ENCODE results near the gene CD8A. TPM values are rescaled to one million over a fixed set of nuclear protein-coding genes. Genes with fewer than 3 reads are reported as not detected.
"Not testable (repeated sequence)": the region's sequence is repeated elsewhere in the genome, so short reads cannot be mapped to it uniquely, and the experiment has no call there.

CD8A gene
- polyA plus RNA-seq (2014; cell fraction: cytosol; rRNA removed) = 0.70 and 0.85 TPM in 2 replicates
- 0.66 TPM in 1 of 2 replicates, not detected in the other for polyA plus RNA-seq (2014; cell fraction: nucleus; rRNA removed)

DNA sequence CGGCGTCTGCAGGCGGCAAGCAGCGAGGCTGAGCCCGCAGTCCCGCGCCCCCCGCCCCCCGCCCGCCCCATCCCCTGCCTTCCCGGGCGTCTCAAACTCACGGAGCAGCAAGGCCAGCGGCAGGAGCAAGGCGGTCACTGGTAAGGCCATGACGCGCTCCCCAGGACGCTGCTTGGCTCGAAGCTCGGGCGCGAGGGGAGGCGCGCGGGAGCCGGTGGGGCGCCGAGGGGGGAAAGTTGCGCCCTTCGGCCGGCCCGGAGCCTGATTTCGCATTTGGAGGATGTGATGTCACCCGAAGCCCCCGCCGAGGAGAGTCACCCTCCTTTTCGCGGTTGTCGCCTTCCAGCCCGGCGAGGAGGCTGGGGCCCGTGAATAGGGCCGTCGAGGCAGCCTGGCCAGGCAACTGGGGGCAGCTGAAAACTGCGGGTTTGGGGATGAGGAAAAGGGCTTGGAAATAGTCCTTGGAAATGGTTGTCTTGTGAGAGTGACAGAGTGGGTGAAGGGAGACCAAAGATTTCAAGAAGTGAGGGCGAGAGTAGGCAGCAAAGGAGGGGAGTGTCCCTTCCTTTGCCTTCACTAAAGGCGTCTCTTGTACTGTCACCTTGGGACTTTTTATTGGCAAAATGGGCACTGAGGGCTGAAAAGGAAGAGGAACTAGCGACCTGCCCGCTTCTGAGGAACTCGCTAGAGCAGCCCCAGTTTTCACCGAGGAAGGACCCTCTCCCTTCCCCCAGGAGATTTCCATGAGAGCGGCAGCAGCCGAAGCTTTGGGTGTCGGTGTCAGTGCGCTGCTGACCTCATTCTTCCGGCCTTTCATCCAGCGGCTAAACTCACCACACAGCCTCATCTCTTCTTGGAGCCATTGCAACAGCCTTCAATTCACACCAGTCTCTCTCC is at the start of gene CD8A:
CD8A (minus strand) TSS at position 238 of the 897 bp plus-strand sequence; CDS start at position 150, 88 bp downstream.
- DNase-seq (ENCODE audit: low spot score) = no peak

DNA sequence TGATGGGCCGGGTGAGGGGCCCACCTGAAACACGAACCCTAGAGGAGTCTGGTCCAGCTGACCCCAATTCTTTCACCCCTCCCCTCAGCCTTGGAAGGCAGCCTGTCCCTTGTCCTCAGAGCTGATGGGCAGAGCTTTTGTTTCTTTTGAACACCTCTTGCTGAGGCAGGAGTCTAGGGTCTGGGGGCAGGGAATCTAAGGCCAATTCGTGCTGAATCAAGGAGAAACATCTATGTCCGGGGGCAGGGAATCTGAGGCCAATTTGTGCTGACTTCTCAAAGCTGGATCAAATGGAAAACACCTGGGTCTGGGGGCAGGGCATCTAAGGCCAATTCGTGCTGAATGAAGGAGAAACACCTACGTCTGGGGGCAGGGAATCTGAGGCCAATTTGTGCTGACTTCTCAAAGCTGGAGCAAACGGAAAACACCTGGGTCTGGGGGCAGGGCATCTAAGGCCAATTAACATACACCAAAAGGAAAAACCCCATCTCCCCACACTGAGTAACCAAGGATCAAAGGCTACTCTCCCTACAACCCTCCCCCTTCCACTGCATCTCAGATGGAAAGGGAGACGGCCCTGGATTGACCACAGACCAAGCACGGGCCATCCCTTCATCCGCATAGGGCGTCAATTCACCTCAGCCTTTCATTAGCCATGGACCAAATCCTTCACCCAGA is 49.3 kb upstream of the CD8A start:
- DNase-seq (ENCODE audit: low spot score) = not testable (repeated sequence)

DNA sequence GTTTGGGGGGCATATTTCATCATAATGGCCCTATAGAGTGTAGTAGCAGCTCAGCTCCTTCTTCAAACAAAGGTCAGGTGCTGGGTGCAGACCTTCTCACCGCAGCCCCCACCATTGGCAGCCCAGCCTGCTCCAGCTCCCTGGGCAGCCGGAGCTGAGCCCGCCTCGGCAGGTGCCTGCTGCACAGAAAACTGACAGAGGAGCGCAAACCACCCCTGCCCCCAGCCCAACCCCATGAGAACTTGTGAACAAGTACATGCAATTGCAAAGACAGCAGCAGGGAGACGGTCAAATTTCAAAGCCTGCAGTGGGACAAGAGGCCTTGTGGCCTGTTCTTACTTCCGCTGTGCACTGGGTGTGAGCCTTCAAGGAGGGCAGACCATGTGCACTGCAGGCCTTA is 48.7 kb upstream of the CD8A start:
- not testable (repeated sequence) for DNase-seq (ENCODE audit: low spot score)

DNA sequence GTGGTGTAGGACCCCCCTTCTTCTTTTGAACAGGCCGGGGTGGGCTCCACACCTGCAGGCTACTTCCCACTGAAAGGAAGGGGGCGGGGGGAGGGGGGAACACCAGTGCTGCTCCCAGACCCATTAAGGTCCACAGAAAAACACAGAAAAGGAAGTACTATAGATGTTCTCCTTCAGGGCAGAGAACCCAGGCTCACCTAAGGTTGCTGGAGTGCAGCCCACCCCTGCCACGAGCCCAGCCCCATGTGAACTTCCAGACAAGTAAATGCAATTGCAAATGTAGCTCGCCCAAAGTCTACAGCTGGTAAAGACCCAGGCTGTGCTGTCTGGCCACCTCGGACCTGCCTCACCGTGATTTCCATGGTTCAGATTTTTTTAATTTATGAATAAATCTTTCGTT is 47.0 kb upstream of the CD8A start:
- not testable (repeated sequence) for DNase-seq (ENCODE audit: low spot score)

DNA sequence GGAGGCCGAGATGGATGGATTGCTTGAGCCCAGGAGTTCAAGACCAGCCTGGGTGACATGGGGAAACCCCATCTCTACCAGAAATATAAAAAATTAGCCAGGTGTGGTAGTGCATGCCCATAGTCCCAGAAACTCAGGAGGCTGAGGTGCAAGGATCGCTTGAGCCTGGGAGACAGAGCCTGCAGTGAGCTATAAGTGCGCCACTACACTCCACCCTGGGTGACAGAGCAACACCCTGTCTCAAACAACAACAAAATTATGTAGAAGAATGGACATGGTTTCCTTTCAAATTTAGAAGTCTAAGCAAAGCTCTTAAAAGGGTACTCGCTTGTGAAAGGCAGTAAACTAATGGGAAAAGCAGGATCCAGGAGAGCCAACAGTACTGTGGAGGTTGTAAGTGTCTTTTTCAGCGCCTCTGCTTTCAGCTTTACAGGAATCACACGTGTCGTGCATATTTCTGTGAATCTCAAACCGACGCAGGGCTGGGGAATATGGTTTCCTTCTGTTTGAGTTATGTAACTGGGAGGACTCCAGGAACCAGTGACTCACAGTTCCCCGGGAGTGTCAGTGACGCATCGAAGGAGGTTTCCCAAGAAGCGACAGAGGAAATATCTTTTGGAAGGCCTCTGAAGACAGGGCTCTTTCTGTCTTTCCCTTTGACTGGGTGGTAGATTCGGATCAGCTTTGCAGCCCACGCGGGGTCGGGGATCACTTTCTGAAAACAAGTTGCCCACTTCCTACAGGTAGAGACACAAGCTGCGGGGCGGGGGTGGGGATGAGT is 46.4 kb upstream of the CD8A start:
- DNase-seq (ENCODE audit: low spot score) = not testable (repeated sequence)

DNA sequence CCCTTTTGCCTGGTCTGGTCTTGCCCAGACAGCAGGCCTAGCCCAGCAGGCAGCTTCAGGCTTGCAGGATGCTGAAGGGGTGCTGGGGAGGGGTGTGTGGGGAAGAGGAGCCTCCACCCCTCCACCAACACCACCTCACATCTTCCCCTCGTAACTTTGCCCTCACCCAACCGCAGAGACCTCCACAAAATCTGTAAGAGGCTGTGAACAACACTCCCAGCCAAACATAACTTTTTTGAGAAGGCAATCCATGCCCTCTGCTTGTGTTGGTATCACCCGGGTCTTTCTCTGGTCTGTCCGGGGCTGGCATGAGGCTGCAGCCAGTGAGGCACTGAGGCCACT is 44.8 kb upstream of the CD8A start:
- not testable (repeated sequence) for DNase-seq (ENCODE audit: low spot score)

DNA sequence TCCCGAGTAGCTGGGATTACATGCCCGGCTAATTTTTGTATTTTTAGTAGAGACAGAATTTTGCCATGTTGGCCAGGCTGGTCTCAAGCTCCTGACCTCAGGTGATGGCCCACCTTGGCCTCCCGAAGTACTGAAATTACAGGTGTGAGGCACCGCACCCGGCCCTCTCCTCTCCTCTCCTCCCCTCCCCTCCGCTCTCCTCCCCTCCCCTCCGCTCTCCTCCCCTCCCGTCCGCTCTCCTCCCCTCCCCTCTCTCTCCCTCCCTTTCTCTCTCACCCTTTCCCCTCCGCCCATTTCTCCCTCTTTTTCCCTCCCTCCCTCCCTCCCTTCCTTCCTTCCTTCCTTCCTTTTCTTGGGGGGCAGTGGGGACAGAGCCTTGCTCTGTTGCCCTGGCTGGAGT is 42.6 kb upstream of the CD8A start:
- no peak for DNase-seq (ENCODE audit: low spot score)

DNA sequence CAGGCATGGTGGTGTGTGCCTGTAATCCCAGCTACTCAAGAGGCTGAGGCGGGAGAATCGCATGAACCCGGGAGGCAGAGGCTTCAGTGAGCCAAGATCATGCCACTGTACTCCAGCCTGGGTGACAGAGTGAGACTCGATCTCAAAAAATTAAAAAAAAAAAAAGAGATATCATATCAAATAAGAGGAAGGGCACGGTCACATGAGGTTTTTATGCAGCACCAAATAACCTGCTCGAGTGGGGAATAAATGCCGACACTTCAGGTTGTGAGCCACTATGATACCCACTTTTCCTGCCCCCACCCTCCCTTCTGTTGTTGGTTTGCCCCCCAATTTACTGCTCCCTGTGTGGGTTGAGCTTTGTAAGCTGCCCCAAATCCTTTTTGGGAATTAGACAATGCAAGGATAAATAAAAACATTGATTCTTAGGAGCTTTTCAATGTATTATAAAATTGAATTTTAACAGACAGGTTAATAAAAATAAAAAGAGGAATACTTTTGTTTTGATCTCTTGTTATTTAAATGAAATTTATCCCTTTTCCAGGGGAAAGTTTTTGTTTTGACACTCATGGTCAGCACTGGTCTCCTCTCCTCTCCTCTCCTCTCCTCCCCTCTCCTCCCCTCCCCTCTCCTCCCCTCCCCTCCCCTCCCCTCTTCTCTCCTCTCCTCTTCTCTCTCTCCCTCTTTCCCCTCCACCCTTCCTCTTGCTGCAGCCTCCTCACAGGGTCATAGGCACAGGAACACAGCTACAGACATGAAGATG is 41.8 kb upstream of the CD8A start:
- DNase-seq (ENCODE audit: low spot score) = no peak

DNA sequence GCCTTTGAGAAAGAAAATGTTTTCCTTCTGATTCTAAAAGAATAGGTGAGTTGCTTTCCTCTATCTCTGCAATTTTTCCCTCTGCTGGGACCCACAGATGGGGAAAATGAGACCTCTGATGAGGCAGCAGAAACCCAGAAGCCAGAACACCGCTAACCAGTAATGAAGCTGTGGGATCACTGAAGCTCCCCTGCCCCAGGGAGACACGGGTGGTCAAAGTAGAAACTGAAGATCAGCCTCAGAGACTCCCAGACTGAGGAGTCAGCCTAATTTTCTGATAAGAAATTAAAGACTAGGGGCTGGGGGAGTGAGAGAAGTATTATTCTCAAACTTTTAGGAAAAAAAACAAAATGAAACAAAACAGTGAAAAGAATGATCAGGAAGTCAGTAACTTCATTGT is 40.8 kb upstream of the CD8A start:
- no peak for DNase-seq (ENCODE audit: low spot score)

DNA sequence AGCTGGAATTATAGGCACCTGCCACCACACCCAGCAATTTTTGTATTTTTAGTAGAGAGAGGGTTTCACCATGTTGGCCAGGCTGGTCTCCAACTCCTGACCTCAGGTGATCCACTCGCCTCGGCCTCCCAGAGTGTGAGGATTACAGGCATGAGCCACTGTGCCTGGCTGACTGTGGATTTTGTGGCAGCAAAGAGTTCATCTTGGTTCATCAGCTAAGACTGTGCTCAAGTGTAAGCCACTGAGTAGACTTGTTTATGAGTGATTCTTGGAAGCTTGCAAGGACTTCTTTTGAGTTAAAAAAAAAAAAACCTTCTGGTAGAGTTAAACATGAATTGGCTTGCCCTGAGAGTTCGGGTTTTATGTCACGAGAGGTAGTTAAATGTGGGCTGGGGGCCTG is 36.2 kb upstream of the CD8A start:
- no peak for DNase-seq (ENCODE audit: low spot score)

DNA sequence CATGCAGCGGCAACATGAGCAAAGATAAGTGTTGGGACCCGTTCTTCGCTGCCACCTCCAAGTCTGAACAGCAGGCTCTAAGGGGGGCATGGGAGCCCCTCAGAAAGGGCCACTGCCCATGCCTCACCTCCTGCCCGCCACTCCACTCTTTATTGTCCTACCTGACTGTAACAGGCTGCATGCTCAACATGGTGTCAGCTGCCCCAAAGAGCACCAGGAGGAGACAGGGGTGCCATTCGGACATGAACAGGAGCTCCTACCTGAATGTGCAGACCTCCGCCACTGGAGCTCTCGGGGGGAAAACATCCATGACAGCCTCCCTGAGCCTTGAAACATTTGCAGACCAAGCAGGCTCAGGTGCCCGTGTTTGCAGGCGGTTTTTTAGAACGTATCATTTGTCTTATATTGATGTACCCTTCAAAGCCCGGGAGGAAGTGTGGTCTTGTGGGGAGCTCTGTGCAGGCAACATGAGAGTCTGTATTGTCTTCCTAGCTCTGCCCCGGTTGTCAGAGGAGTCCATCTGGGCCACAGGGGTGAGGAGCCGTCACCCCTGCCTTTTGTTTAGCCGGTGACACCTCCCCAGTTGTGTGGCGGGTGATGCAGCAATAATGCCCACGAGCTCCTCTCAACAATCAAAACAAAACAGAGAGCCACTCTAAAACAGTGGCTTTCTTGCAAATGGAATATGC is 35.1 kb upstream of the CD8A start:
- DNase-seq (ENCODE audit: low spot score) = no peak

DNA sequence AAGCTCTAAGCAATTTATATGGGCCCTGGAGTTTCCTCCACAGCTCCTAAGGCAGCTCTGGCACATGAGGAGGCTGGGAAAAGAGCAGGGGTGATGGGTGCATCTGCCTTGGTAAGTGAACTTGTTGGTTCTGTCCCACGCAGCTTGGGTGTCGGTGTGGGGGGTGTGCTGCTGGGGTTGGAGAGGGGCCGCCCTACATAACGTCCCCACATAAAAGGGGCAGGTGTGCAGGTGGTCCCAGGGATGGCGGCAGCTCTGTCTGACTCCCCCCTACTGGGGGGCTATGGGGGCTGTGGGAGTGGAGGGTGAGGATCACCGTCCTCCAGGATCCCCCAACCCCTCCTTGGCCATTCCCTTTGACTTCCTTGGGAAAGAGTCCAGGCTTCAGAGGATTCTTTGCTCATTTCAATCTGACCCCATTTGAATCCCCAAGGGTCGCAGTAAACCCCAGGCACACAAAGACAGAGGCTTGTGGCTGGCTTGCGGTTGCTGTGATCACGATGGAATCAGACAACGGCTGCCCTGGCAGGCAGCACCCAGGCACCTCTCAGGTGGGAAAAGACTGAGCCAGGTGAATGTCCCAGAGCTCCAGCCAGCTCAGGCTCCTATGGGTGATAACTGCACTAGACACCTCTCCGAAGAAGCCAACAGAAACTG is 34.5 kb upstream of the CD8A start:
- DNase-seq (ENCODE audit: low spot score) = no peak

DNA sequence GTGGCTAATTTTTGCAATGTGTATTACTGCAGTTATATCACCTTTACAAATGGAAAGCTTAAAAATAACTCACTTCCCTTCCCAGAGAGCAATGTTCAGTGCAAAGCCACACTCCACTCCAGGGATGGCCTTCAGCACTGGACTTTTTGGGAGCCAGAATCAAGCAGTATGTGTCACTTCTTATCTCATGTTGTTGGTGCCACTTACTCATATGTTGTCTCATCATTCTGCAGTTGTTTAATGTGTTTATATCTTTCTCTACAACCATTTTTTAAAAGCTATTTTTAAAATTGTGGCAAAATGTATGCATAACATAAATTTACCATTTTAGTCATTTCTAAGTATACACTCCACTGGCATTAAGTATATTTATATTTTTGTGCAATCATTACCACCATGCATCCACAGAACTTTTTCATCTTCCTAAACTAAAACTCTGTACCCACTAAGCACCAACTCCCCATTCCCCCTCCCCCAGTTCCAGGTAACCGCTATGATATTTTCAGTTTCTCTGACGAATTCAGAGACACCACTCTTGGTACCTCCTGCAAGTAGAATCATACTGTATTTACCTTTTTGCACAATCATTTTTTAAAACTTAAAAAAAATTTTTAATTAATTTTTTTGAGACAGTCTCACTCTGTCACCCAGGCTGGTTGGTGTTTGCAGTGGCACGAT is 32.1 kb upstream of the CD8A start:
- DNase-seq (ENCODE audit: low spot score) = no peak

DNA sequence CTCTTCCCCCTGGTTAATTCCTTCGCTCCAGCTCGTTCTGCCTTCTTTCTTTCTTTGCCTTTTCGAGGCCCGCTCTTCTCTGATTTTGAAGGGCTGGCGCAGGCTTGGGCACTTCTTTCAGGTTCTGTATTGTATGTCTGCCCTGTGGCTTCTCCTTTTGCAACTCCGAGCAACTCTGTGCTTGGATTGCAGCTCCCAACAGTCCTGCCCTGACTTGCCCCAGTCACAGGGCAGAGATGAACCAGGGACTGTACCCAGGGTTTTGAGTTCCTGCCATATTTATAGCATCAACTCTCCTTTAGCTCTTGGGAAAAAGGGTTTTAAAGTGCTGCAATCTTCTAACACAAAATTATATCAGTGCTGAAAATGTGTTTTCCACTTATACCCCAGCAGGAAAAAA is 31.1 kb upstream of the CD8A start:
- no peak for DNase-seq (ENCODE audit: low spot score)

DNA sequence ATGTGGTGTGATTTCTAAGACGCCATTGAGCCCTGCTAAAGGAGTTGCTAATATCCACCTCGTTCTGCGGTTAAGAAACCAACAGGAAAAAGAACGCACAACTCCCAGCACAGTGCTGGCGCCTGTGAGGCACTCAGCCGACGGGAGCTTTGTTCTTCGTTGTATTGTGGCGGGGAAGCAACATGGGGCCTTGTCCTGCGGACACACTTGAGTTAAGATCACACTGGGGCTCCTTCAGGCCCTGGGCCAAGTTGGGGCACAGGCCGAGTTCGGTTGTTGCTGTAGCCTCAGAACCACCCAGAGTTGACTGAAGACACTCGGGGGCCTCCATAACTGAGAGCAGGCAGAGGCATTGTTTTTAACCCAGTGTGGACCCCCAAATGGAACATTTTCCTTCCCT is 30.6 kb upstream of the CD8A start:
- DNase-seq (ENCODE audit: low spot score) = no peak

DNA sequence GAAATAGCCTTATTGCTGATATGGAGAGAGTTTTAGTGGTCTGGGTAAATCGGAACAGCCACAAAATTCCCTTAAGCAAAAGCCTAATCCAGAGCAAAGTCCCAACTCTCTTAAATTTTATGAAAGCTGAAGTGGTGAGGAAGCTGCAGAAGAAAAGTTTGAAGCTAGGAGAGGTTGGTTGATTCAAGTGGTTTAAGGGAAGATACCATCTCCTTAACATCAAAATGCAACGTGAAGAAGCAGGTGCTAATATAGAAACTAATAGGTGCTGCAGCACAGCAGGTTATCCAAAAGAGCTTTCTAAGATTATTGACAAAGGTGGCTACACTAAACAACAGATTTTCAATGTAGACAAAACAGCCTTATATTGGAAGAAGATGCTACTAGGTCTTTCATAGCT is 28.2 kb upstream of the CD8A start:
- DNase-seq (ENCODE audit: low spot score) = no peak

DNA sequence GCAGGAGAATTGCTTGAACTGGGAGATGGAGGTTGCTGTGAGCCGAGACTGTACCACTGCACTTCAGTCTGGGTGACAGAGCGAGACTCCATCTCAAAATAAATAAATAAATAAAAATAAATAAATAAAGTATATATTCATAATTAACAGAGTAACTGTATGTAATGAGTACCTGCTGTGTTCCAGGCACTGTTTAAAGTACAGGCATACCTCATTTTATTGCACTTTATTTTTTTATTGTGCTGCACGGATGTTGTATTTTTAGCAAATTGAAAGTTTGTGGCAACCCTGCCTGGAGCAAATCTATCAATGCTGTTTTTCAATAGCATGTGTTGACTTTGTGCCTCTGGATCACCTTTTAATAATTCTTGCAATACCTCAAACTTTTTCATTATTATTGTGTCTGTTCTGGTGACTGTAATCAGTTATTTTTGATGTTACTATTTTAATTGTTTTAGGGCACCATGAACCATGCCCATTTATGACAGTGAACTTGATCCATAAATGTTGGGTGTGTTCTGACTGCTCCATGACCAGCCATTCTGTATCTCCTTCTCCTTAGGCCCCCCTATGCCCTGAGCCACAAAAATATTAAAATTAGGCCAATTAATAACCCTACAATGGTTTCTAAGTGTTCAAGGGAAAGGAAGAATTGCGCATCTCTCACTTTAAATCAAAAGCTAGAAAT is 27.5 kb upstream of the CD8A start:
- no peak for DNase-seq (ENCODE audit: low spot score)

DNA sequence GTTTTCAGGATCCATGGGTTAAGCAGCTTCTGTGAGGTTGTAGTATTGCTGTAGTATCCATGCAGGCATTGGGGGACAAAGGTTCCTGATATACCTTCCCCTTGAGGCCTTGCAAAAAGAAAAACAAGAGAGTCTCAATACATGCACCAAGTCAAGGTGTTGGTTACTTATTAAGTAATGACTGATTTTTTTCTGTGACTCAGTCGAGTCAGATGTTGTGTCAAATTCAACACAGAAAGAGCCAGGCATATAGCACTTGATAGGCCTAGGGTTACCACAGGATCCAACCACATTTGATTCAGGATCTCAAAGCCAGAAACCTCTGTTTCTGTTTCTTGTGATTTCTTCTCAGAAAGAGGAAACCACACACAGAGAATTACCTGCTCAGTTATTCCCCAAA is 24.9 kb upstream of the CD8A start:
- no peak for DNase-seq (ENCODE audit: low spot score)

Measured in SK-N-DZ (cell line).